Activated CD8-positive, alpha-beta memory T cell treated with anti-CD3 and anti-CD28 coated beads for 24 hours (primary cell): ENCODE data around the gene CASZ1.

ENCODE experiments used
- DNase-seq: peaks from one replicate; pipeline ENCODE4 v3.0.0-alpha.2; 2020

CASZ1 gene

GRCh38 chr1:10596780-10597179, 199.7 kb downstream of the CASZ1 start:
- DNase-seq = no peak

GRCh38 chr1:10594595-10595223, 201.7 kb downstream of the CASZ1 start:
- DNase-seq = no peak

- DNase-seq = no peak
These were observed 202.7 kb downstream of the CASZ1 start for GRCh38 chr1:10593750-10594149.

GRCh38 chr1:10592373-10592772, 204.1 kb downstream of the CASZ1 start:
- DNase-seq = no peak

DNA sequence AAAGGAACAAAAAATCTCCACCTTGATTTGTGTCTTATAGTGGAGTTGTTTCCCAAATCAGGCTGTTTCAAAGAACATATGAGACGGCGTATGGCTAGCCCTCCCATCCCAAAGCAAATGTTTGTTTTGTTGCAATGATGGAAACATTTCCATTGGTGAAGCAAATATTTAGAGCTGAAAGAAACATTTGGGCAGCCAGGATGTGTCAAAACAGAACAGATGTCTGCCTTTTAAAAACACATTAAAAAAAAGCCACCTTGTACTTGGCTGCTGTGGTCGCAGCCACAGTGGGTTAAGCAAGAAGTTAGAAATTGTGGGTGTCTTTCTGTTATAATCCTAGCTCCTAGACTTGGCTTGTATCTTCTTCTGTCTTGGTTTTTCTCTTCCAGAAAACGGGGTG, 205.4 kb downstream of the CASZ1 start:
- no peak for DNase-seq

DNA sequence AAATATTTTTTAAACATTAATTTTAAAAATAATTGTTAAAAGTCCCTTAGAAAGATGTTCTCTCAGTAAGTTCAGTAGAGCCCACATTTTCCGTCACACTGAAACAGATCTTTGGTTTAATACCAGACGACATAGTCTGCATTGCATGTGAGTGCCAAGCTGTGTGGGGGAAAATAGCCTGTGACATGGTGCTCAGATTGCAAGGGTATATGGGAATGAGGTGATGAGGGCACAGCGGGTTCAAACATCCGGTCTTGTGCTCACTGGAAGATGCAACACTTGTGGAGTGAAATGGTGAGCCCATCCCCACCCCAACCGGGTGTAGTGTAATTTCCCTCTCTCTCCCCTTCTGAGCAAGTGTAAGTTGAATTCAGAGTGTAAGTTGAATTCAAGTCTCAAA, 207.4 kb downstream of the CASZ1 start:
- DNase-seq = no peak

- DNase-seq = no peak
These were observed 207.8 kb downstream of the CASZ1 start for GRCh38 chr1:10588640-10589039.
